ENCODE results near the gene NIPSNAP2. TPM values are rescaled to one million over a fixed set of nuclear protein-coding genes. Genes with fewer than 3 reads are reported as not detected.

The NIPSNAP2 gene
- total and polyA plus RNA-seq, 2 of the 13 experiments (the other 11 are each of a cell fraction or from before 2014, with no cell fraction given): 40.3 to 61.5 TPM

DNA sequence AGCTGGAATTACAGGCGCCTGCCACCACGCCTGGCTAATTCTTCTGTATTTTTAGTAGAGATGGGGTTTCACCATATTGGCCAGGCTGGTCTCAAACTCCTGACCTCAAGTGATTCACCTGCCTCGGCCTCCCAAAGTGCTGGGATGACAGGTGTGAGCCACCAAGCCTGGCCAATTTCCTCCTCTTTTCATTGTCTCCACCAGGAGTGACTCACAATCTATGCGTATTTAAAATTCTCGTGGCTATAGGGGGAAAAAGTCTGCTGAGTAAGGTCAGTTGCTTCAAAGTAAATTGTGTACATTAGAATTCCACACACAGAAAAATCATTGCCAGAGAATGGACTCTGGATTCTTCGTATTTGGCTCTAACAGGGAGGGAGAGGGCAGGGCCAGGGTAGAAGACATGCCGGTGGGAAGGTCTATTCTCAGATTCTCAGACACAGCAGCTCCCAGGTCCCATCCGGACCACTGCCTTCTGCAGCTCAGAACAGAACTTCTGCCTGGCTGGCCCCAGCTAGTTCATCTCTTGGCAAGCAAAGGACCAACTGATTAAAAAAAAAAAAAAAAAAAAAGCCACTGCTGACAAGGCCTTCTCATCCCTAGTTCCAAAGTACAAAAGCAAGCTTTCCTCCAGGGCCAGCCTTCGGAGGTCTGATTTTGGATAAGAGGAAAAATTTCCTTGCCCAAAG is 64.7 kb downstream of the NIPSNAP2 start (continued):
- TF ChIP-seq, protein P1, sequence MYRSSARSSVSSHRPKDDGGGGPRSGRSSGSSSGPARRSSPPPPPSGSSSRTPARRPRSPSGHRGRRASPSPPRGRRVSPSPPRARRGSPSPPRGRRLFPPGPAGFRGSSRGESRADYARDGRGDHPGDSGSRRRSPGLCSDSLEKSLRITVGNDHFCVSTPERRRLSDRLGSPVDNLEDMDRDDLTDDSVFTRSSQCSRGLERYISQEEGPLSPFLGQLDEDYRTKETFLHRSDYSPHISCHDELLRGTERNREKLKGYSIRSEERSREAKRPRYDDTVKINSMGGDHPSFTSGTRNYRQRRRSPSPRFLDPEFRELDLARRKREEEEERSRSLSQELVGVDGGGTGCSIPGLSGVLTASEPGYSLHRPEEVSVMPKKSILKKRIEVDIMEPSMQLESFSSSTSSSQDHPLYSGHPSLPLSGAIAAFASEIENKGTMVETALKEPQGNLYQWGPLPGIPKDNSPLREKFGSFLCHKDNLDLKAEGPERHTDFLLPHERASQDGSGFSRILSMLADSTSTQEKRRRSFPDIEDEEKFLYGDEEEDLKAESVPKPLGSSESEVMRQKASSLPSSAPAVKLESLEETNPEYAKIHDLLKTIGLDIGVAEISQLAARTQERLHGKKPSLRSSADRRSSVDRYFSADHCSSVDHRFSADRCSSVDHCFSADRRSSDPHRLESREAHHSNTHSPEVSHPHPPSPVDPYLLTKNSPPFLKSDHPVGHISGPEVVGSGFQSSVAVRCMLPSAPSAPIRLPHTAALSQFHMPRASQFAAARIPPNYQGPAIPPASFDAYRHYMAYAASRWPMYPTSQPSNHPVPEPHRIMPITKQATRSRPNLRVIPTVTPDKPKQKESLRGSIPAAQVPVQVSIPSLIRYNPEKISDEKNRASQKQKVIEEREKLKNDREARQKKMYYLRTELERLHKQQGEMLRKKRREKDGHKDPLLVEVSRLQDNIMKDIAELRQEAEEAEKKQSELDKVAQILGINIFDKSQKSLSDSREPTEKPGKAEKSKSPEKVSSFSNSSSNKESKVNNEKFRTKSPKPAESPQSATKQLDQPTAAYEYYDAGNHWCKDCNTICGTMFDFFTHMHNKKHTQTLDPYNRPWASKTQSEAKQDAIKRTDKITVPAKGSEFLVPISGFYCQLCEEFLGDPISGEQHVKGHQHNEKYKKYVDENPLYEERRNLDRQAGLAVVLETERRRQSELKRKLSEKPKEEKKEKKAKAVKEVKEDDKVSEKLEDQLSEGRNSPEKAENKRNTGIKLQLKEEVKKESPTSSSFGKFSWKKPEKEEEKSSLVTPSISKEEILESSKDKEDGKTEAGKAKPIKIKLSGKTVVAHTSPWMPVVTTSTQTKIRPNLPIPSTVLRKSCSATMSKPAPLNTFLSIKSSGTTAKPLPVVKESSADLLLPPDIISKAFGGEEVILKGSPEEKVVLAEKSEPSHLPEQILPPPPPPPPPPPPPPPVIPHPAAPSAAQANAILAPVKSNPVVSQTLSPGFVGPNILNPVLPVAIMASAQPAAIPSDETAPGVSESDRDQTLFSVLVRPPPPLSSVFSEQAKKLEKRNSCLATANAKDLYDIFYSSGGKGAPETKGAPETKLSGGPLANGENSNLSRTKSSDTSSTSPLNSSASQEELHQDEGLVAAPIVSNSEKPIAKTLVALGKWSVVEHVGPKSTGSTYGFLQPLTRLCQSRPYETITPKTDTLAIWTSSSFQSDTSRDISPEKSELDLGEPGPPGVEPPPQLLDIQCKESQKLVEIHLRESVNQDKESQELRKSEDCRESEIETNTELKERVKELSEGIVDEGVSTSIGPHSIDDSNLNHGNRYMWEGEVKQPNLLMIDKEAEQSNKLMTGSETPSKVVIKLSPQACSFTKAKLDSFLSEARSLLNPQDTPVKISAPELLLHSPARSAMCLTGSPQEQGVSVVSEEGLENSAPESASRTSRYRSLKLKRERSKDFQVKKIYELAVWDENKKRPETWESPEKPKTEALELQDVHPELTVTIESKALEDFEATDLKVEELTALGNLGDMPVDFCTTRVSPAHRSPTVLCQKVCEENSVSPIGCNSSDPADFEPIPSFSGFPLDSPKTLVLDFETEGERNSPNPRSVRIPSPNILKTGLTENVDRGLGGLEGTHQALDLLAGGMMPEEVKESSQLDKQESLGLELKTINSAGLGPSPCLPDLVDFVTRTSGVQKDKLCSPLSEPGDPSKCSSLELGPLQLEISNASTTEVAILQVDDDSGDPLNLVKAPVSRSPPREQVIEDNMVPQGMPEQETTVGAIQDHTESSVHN (CRISPR knock-in tag; IDR thresholded peaks at IDR 0.05): no peak
- TF ChIP-seq ZNF878 (CRISPR knock-in tag; IDR thresholded peaks at IDR 0.05): 0 out of 2 replicates have a peak, but pooled peaks have one; percentile 31
- TF ChIP-seq NFIB (CRISPR knock-in tag; IDR thresholded peaks at IDR 0.05; ENCODE audit: borderline replicate concordance): no peak
- TF ChIP-seq, protein P2, sequence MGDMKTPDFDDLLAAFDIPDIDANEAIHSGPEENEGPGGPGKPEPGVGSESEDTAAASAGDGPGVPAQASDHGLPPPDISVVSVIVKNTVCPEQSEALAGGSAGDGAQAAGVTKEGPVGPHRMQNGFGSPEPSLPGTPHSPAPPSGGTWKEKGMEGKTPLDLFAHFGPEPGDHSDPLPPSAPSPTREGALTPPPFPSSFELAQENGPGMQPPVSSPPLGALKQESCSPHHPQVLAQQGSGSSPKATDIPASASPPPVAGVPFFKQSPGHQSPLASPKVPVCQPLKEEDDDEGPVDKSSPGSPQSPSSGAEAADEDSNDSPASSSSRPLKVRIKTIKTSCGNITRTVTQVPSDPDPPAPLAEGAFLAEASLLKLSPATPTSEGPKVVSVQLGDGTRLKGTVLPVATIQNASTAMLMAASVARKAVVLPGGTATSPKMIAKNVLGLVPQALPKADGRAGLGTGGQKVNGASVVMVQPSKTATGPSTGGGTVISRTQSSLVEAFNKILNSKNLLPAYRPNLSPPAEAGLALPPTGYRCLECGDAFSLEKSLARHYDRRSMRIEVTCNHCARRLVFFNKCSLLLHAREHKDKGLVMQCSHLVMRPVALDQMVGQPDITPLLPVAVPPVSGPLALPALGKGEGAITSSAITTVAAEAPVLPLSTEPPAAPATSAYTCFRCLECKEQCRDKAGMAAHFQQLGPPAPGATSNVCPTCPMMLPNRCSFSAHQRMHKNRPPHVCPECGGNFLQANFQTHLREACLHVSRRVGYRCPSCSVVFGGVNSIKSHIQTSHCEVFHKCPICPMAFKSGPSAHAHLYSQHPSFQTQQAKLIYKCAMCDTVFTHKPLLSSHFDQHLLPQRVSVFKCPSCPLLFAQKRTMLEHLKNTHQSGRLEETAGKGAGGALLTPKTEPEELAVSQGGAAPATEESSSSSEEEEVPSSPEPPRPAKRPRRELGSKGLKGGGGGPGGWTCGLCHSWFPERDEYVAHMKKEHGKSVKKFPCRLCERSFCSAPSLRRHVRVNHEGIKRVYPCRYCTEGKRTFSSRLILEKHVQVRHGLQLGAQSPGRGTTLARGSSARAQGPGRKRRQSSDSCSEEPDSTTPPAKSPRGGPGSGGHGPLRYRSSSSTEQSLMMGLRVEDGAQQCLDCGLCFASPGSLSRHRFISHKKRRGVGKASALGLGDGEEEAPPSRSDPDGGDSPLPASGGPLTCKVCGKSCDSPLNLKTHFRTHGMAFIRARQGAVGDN (CRISPR knock-in tag; IDR thresholded peaks at IDR 0.05): peak; percentile 49; the same call in 1 of the 2 replicates
- peak; percentile 91 for TF ChIP-seq HNF4A (CRISPR knock-in tag; IDR thresholded peaks at IDR 0.05)
- TF ChIP-seq KMT2A (CRISPR knock-in tag; IDR thresholded peaks at IDR 0.05): 0 out of 2 replicates have a peak, but pooled peaks have one; percentile 13
- TF ChIP-seq SMC3 (IDR thresholded peaks at IDR 0.05; ENCODE audit: low read length): no peak
- TF ChIP-seq EP300 (IDR thresholded peaks at IDR 0.05; ENCODE audit: low read depth in 2 of 2, low read length in 2 of 2): peak in 1 of 2 experiments; percentile 82; a peak in 3 of 4 replicates
- TF ChIP-seq EP300 (CRISPR knock-in tag; IDR thresholded peaks at IDR 0.05; ENCODE audit: borderline replicate concordance): peak; percentile 15; the same call in 1 of the 2 replicates
- TF ChIP-seq, protein P3, sequence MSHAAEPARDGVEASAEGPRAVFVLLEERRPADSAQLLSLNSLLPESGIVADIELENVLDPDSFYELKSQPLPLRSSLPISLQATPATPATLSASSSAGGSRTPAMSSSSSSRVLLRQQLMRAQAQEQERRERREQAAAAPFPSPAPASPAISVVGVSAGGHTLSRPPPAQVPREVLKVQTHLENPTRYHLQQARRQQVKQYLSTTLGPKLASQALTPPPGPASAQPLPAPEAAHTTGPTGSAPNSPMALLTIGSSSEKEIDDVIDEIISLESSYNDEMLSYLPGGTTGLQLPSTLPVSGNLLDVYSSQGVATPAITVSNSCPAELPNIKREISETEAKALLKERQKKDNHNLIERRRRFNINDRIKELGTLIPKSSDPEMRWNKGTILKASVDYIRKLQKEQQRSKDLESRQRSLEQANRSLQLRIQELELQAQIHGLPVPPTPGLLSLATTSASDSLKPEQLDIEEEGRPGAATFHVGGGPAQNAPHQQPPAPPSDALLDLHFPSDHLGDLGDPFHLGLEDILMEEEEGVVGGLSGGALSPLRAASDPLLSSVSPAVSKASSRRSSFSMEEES (CRISPR knock-in tag; IDR thresholded peaks at IDR 0.05): peak; percentile 64; the same call in 1 of the 2 replicates
- TF ChIP-seq TAF1 (CRISPR knock-in tag; IDR thresholded peaks at IDR 0.05): peak; percentile 25; the same call in 1 of the 2 replicates
- TF ChIP-seq RBM39 (IDR thresholded peaks at IDR 0.05; ENCODE audit: low read depth, low read length, poor library complexity, severe bottlenecking): no peak
- TF ChIP-seq MXI1 (IDR thresholded peaks at IDR 0.05; ENCODE audit: borderline replicate concordance, low read depth, low read length): peak; percentile 35; the same call in 1 of the 3 replicates
